Suprapubic skin (tissue), 4 donors: ENCODE results near the gene FGF7. TPM values are rescaled to one million over a fixed set of nuclear protein-coding genes. Genes with fewer than 3 reads are reported as not detected.

Experiments
- DNase-seq, 2 donors: peaks; one replicate each; pipeline ENCODE4 v3.0.0-alpha.2; 2019; ENCODE audit warnings: low spot score in 2 of 2
- H3K27ac ChIP-seq: fragments of 200-600 bp; sonication (generic); one replicate; pipeline ENCODE4 v1.5.1; 2019
- H3K27me3 ChIP-seq: fragments of 200-600 bp; sonication (generic); one replicate; pipeline ENCODE4 v1.5.1; 2019
- H3K36me3 ChIP-seq: fragments of 200-600 bp; sonication (generic); one replicate; pipeline ENCODE4 v1.5.1; 2019
- H3K4me1 ChIP-seq: fragments of 200-600 bp; sonication (generic); one replicate; pipeline ENCODE4 v1.5.1; 2019
- H3K4me3 ChIP-seq: fragments of 200-600 bp; sonication (generic); one replicate; pipeline ENCODE4 v1.5.1; 2019; ENCODE audit warnings: mild to moderate bottlenecking
- H3K9me3 ChIP-seq: fragments of 200-600 bp; sonication (generic); one replicate; pipeline ENCODE4 v1.5.1; 2019
- EP300 ChIP-seq: sonication (generic); formaldehyde crosslinking; IDR thresholded peaks from one replicate; pipeline ENCODE4 v1.6.1; 2017; ENCODE audit warnings: antibody characterized with exemption
- POLR2A ChIP-seq, 2 donors: fragments of 450-650 bp; IDR thresholded peaks; one replicate each; pipeline ENCODE4 v1.6.1; 2017; ENCODE audit warnings: antibody characterized with exemption in 2 of 2, mild to moderate bottlenecking in 2 of 2, moderate library complexity in 2 of 2
- POLR2AphosphoS5 ChIP-seq, 3 donors: sonication (generic); formaldehyde crosslinking; IDR thresholded peaks; one replicate each; pipeline ENCODE4 v1.6.1; 2017; ENCODE audit warnings: antibody characterized with exemption in 3 of 3
- WGBS: methylation state at CpG from one replicate; pipeline ENCODE4 v1.1.5; 2018; 5-methylcytosine and 5-hydroxymethylcytosine counted together
- total RNA-seq, 4 donors: library from RNA; depleted of rRNA; stranded (reverse); fragments of >200 nt; gene quantifications; one replicate each; pipeline ENCODE4 v1.1.0, GENCODE V29; 2016
- TF ChIP-seq, protein P1 (sequence below), 2 donors: fragments of 200-600 bp in 1 of 2; fragments of 450-650 bp in 1 of 2; sonication (generic) in 1 of 2; IDR thresholded peaks; one replicate each; pipeline ENCODE4 v1.5.1; 2016 to 2019; ENCODE audit warnings: antibody characterized with exemption in 2 of 2, mild to moderate bottlenecking in 1 of 2, moderate library complexity in 1 of 2

Gene FGF7
- total RNA-seq, 4 donors from 2014 or later, result 5.5 to 24.1 (median 12.6) TPM

DNA sequence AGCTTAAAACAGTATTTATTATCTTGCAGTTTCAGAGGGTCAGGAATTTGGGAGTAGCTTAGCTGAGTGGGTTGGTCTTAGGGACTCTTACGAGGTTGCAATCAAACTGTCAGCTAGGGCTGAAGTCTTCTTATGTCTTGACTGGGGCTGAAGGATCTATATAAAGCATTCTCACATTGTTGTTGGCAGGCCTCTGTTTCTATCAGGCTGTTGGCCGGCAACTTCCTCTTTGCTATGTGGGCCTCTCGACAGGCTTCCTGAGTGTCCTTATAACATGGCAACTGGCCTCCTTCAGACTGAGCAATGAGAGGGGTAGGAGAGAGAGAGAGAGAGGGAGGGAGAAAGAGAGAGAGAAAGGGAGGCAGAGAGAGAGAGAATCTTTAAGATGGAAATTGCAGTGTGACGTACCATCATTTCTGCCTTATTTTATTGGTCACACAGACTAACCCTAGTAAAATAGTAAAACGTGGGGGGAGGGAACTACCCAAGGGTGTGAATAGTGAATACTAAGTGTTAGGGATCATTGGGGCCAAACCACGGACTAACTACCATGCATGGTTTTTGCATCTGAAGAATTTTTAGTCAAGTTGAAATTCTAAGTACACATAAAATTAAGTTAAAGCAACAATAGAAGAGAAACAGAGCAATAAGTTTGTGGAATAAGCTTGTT is 16.1 kb downstream of the FGF7 start:
- Histone ChIP-seq H3K27ac (no peak overlapping the region), H3K36me3 (no peaks in the 10 kb centered on the region), H3K27me3 (no peaks in the 10 kb centered on the region), H3K4me1 (peaks cover 10% of the 10 kb centered on the region), H3K9me3 (no peaks in the 10 kb centered on the region), H3K4me3 (no peak overlapping the region)
- no peak for DNase-seq
- 59% methylated on average over 6 of the region's 6 CpGs for WGBS
- TF ChIP-seq, protein P1, sequence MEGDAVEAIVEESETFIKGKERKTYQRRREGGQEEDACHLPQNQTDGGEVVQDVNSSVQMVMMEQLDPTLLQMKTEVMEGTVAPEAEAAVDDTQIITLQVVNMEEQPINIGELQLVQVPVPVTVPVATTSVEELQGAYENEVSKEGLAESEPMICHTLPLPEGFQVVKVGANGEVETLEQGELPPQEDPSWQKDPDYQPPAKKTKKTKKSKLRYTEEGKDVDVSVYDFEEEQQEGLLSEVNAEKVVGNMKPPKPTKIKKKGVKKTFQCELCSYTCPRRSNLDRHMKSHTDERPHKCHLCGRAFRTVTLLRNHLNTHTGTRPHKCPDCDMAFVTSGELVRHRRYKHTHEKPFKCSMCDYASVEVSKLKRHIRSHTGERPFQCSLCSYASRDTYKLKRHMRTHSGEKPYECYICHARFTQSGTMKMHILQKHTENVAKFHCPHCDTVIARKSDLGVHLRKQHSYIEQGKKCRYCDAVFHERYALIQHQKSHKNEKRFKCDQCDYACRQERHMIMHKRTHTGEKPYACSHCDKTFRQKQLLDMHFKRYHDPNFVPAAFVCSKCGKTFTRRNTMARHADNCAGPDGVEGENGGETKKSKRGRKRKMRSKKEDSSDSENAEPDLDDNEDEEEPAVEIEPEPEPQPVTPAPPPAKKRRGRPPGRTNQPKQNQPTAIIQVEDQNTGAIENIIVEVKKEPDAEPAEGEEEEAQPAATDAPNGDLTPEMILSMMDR (IDR thresholded peaks at IDR 0.05), result no peak
- TF ChIP-seq EP300 (no peak), POLR2A (IDR thresholded peaks at IDR 0.05) (no peak), POLR2AphosphoS5 (IDR thresholded peaks at IDR 0.05) (no peak)

DNA sequence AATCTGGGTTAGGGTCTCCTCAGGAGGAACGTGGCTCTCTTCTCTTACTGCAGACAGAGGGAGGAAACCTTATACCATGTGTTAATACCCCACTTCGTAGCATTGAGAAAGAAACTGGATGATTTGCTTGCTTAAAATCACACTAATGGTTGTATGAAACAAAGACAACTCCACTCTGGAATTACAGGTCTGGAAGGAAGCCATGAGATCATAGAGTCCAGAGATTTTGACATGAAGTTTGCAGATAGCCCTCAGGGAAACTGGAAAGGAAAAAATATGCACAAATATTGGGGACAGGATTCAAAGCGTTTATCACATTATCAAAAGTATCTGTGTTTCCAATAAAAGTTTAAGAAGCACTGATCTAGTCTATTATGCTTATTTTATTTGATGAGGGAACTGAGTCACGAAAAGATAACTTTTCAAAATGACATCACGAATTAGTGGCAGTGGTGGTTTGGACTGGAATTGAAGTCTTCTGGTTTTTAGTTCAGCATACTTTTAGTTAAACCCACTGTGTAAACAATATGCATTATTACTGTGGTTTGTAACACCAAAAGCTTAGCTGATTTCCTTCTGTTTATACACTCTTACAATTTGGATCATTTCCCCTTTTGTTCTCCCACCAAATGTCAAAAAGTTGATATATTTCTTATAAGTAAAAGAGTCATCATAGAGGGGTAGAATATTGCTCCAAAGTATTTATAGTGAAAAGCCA is 16.8 kb downstream of the FGF7 start:
- 54% methylated on average over 5 of the region's 5 CpGs for WGBS
- H3K9me3 ChIP-seq, result no peaks in the 10 kb centered on the region
- no peak overlapping the region for H3K4me3 ChIP-seq
- no peaks in the 10 kb centered on the region for H3K27me3 ChIP-seq
- H3K4me1 ChIP-seq, result peaks cover 10% of the 10 kb centered on the region
- no peaks in the 10 kb centered on the region for H3K36me3 ChIP-seq
- DNase-seq, result no peak
- TF ChIP-seq, protein P1 (IDR thresholded peaks at IDR 0.05), result no peak
- no peak overlapping the region for H3K27ac ChIP-seq

DNA sequence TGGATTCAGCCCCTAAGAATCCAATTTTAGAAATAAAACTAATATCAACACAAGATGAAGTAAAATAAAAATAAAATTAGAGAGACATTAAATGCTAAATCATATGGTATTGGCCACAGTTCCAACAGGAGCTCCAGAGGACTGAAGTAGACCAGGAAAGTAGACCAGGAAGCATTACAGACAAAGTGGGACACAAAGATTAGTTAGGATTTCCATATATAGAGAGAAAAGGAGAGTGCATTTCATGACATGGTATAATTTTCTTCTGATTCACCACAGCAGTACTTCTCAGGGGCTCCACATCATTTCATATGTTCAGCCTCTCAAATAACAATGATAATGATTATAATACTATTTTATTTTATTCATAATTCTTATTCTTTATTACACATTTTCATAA is 18.3 kb downstream of the FGF7 start:
- no peaks in the 10 kb centered on the region for H3K9me3 ChIP-seq
- peaks cover 10% of the 10 kb centered on the region for H3K4me1 ChIP-seq
- no peak overlapping the region for H3K4me3 ChIP-seq
- TF ChIP-seq POLR2AphosphoS5 (IDR thresholded peaks at IDR 0.05), result no peak
- TF ChIP-seq, protein P1 (IDR thresholded peaks at IDR 0.05), result no peak
- no peak for TF ChIP-seq EP300
- TF ChIP-seq POLR2A (IDR thresholded peaks at IDR 0.05), result no peak
- no peak for DNase-seq
- no peak overlapping the region for H3K27ac ChIP-seq
- no peaks in the 10 kb centered on the region for H3K36me3 ChIP-seq
- no peaks in the 10 kb centered on the region for H3K27me3 ChIP-seq

DNA sequence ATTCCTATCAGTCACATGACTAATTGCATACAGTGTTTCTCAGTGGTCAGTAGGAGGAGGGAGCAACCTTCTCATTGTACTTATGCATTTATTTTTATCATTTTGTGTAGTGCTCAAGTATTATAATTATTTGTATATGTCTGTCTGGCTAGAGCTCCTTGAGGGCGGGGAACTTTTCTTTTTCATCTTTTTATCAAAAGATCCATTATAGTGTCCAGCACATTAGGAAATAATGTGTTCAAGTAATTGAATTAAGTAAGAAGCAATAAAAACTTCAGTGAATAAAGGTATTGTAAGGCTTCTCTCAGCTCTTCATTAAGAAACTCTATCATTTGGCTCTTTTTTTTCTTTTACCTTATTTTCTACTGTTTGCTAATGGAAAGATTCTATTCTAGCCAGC is 18.8 kb downstream of the FGF7 start:
- Histone ChIP-seq H3K4me3 (no peak overlapping the region), H3K27me3 (no peaks in the 10 kb centered on the region), H3K9me3 (no peaks in the 10 kb centered on the region), H3K4me1 (peaks cover 10% of the 10 kb centered on the region), H3K36me3 (no peaks in the 10 kb centered on the region), H3K27ac (no peak overlapping the region)
- DNase-seq, result no peak
- TF ChIP-seq, protein P1 (IDR thresholded peaks at IDR 0.05), result no peak
- TF ChIP-seq EP300 (no peak), POLR2AphosphoS5 (IDR thresholded peaks at IDR 0.05) (no peak), POLR2A (IDR thresholded peaks at IDR 0.05) (no peak)
- WGBS, result 87% methylated on average over 1 of the region's 1 CpG

DNA sequence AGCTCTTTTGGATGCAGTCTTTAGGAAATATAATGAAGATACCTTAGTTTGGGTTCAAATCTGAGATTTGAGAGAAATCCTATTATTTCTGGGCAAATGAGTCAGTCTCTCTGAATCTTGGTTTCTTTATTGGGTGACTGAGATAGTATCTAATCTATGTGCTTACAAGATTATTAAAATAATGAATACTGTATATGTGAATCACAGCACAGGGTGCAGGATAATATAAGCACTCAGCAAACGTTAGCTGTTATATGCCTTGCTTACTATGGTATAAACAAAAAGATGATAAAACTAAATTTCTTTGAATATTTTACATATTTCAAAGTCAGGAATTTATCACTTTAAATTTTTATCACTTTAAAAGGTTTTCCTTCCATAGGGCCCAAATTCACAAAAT is 29.6 kb downstream of the FGF7 start:
- H3K4me3 ChIP-seq, result no peak overlapping the region
- no peaks in the 10 kb centered on the region for H3K9me3 ChIP-seq
- H3K27me3 ChIP-seq, result no peaks in the 10 kb centered on the region
- TF ChIP-seq POLR2A (IDR thresholded peaks at IDR 0.05) (no peak), POLR2AphosphoS5 (IDR thresholded peaks at IDR 0.05) (no peak), EP300 (no peak)
- TF ChIP-seq, protein P1 (IDR thresholded peaks at IDR 0.05), result no peak
- H3K4me1 ChIP-seq, result no peaks in the 10 kb centered on the region
- 79% methylated on average over 1 of the region's 1 CpG for WGBS
- no peaks in the 10 kb centered on the region for H3K36me3 ChIP-seq
- H3K27ac ChIP-seq, result no peak overlapping the region
- DNase-seq, result no peak
